Stimulated activated CD8-positive, alpha-beta memory T cell treated with anti-CD3 and anti-CD28 coated beads, Interleukin-4, amount 100 ng/mL, for 48 hours (primary cell): Measurements from ENCODE around the gene PRKCA.

Source experiments
- DNase-seq: peaks from one replicate; pipeline ENCODE4 v3.0.0-alpha.2; 2020

Gene PRKCA

GRCh38 chr17:66789093-66789492 is 486.7 kb downstream of the PRKCA start:
- DNase-seq = no peak

DNA sequence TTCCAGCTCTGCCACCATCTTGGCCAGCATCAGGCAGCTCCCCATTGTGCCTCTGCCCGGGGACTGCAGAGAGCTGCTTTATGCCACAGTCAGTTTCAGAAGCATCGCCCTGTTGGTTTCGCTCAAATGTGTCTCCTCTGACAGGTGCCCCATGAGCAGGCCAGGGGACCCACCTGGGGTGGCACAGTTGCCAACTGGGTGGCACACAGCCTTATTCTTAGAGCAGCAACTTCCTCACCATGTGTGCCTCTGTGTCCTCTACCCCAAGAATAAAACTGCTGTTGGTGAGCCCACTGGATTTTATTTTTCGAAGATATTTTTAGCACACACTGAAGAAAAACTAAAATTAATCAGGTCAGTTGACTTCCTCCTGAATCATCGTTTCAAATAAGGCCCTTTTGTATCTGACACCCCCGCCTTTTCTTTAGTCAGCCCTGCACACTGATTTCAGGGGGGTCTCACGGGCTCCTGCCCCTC is 487.6 kb downstream of the PRKCA start:
- DNase-seq = no peak

- no peak for DNase-seq
Measured at GRCh38 chr17:66790501-66791061, 488.2 kb downstream of the PRKCA start.

DNA sequence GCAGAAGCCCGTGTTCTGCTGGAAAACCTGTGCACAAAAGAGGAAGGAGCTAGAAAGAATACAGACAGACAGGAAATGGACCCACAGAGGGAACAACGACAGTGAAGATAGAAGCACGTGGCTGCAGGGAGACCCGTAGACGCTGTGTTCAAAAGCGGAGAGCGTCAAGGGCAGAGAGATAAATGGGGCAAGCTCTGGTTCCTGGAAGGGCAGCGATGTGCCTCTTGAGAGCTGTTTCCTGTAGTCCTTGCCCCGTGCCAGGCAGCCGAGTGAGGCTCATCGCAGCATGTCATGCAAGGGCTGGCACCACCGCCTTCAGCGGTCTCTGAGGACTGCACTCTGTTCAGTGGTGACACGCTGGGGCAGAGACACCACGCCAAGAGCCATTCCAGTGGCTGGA is 488.9 kb downstream of the PRKCA start:
- no peak for DNase-seq

GRCh38 chr17:66793814-66794213 is 491.4 kb downstream of the PRKCA start:
- no peak for DNase-seq

DNA sequence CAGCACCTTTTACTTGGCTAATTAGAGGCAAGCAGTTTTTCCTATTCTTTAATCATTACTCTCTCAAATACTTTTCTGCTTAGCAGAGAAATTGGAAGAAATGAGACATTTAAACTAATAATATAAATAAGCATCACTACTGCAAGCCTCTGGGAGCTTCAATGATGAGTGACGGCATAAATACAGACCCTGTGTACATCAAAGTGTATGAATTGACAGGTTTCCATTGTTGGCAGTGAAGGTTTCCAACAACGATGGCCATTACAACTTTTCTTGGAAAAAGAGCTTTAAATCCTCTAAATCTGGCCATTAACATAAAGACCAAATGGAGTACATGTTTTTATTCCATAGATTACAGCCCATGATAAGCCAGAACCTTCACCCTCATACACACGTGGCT is 493.1 kb downstream of the PRKCA start:
- DNase-seq = no peak

DNA sequence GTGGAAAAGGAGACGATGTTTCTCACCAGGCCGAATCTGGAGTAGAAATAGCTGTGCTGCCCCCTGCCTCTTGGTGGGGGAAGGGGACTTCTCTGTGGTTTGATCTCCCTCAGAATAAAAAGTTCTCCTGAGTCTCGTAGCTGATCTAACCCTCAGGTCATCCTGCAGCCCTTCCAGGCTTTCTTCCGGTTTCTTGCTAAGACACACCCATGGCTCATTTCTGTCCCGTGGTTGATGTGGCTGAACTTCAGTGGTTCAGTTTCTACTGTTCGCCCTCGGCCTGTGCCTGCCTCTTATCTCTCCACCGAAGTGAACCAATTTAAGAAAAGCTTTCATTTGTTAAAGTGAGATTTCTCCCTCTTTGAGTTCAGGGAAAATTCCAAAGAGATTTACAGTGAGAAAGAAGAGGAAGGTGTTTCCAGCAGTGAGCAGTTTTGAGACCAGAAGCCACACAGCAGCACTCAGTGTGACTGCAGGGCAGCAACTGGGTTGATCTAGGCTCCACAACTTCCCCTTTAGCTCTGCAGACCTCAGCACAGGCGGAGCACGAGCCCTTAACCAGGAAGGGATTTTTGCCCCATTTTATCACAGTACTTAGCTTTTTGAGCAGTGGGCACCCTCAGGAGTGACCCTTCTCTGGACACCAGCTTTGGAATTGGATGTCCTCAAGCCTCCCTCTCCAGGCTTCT is 497.6 kb downstream of the PRKCA start:
- DNase-seq = no peak

- no peak for DNase-seq
Measured at GRCh38 chr17:66803474-66803951, 501.1 kb downstream of the PRKCA start.

GRCh38 chr17:66805567-66805966 is 503.2 kb downstream of the PRKCA start:
- DNase-seq = no peak

GRCh38 chr17:66807182-66807581 is 504.8 kb downstream of the PRKCA start:
- no peak for DNase-seq

DNA sequence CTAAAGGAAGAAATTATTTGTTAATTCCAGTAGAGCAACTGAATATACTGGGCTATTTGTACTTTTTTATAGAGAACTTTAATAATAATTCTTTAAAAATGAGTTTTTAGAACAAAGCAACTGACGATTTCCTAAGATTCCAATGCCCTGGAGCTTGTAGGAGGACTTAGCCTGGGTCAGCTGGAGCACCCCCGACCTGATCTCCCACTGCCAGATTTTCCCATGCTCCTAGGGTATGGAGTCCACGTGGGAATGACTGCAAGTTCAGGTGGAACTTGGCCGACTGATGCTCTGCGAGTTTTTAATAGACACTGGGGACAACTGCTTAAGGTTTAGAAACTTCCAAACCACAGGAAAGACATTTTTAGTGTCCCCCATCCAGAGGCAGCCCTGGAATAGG is 507.0 kb downstream of the PRKCA start:
- no peak for DNase-seq

GRCh38 chr17:66810951-66811682 is 508.7 kb downstream of the PRKCA start:
- DNase-seq = no peak

DNA sequence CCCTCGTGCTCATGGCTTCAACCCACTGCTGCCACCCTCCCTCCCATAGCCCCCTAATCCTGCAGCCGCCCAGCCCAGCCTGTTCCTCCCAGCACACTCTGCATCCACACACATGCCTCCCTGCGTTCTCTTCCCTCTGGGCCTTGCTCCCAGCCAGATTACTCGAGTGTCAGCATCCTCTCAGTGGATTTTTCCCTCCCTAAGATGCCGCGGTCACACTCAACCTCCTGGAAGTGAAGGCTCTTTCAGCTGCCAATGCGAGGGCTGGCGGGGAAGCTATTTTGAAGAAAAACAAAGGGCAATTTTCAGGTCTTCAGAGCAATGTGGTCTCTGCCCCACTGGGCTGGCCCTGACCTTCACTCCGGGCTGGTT is 509.3 kb downstream of the PRKCA start:
- no peak for DNase-seq

DNA sequence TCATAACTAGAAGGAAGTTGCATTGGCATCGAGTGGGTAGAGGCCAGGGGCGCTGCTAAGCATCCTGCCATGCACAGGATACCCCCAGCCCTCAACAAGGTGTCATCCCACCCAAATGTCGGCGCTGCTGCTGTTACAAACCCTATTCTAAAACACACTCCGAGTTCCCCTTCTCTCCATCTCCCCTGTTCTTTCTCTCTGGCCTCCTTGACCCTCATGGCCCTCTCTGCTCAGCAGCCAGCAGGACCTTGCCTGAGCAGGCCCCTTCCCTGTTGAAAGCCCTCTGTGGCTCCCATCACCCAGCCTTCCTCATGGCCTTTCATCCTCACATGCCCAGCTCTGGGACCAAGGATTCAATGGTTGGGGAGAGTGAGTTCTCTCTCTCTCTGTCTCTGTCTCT is 510.2 kb downstream of the PRKCA start:
- DNase-seq = no peak

DNA sequence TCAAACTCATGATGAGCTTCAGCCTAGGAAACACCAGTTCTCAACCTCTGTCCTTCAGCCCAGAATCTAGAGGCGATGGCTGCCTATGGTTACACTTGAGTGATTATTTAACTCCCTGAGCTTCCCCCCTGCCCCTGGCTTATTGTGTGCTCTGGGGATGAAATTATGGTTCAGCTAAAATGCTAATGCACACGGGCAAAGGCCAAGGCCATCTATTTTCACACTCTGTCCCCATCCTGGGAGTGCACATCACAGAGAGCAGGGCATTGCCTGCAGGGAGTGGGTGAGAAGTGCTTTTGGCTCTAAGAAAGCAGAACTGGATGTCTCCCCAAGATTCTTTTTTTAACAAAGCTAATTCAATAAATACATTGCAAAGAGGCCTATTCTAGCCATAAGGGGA is 510.9 kb downstream of the PRKCA start:
- no peak for DNase-seq

GRCh38 chr17:66814026-66814425 is 511.6 kb downstream of the PRKCA start:
- no peak for DNase-seq

- DNase-seq = no peak
Measured at GRCh38 chr17:66814570-66814969, 512.2 kb downstream of the PRKCA start.

GRCh38 chr17:66817750-66818149 is 515.3 kb downstream of the PRKCA start:
- no peak for DNase-seq

DNA sequence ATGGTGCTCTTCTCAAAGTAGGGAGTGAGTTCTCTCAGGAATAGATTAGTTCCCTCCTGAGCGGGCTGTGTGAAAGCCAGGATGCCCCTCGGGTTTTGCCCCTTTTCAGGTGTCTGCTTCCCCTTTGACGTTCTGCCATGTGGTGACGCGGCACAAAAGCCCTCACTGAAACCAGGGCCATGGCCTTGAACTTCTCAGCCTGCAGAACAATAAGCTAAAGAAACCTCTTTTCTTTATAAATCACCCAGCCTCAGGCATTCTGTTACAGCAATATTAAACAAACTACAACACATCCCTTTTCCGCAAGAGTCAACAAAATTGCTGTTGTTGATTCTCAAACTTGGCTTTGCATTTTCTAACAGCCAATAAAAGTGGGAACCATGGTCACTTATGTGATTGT is 517.1 kb downstream of the PRKCA start:
- DNase-seq = no peak

DNA sequence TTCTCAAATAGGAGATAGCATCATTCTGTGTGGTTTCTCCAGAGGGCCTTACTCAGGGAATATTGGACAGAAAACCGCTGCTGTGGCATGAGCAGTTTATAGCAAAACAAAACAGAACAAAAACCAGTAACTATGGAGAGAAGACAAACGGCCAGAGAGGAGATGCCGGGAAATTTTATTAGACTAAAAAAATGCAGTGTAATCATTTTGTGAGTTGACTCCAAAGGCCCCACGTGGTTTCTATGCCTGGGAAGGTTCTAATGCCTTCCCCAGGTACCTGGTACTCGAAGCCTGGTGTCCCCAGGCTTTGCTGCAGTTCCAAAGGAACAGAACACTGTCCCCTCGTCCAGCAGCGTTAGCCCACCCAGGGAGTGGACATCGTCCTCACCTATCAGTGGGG is 519.6 kb downstream of the PRKCA start:
- DNase-seq = no peak

- DNase-seq = no peak
Measured at GRCh38 chr17:66826856-66827255, 524.4 kb downstream of the PRKCA start.

DNA sequence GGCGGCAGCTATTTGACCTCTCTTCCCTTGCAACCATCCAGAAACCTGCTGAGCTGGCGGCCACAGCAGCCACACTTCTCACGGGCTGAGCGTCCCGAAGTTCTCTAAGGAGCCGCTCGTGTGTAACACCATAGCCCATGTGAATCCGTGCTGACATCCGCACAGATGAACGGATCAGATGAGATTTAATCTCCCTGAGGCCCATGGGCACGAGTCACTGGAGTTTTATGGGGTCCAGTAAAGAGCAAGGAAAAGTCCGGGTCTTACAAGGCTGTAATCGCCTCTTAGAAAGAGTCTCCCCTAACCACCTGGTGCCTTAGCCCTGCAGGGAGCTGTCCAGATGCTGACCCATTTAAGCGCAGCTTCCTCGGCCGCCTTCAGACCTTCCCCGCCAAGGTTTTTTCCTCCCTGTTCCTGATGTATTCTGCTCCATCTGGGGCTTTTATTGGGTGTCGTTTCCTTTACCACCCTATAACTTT is 527.0 kb downstream of the PRKCA start:
- DNase-seq = peak; percentile 40

- no peak for DNase-seq
Measured at GRCh38 chr17:66829883-66830282, 527.5 kb downstream of the PRKCA start.

DNA sequence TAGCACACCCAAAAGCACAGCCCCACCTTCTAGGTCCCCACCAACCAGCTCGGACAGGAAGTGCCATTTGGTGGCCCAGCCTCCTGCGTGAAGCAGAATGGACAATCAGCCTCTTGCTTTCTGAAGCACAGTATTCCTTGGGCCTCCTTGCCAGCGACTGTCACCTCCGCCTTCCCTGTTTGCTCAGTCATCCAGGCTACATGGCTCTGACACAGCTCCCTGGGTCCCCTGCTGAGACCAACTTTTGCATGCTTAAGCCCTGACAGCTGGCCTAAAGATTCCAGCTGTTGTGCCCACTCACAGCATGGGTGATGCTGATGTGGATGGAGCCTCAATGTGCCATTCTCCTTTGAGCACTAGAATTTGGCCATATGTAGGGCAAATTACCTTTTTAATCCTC is 528.0 kb downstream of the PRKCA start:
- DNase-seq = no peak
